Testis (tissue), 2 donors: Measurements from ENCODE around the gene PGP.
A peak's percentile ranks its signal among the peaks of the same experiment; 100 is the strongest.

ENCODE experiments used
- CTCF ChIP-seq, 3 experiments: fragments of 450-650 bp in 2 of 3; fragments of 200-600 bp in 1 of 3; sonication (generic) in 1 of 3; IDR thresholded peaks; one replicate each; pipeline ENCODE4 v1.5.1; 2016 to 2019; ENCODE audit warnings: antibody characterized with exemption in 3 of 3, mild to moderate bottlenecking in 2 of 3, moderate library complexity in 1 of 3
- POLR2A ChIP-seq: fragments of 450-650 bp; IDR thresholded peaks from one replicate; pipeline ENCODE4 v1.6.1; 2017; ENCODE audit warnings: antibody characterized with exemption, mild to moderate bottlenecking, moderate library complexity

GRCh38 chr16:2194852-2195321, 19.8 kb downstream of the PGP start:
- TF ChIP-seq CTCF (IDR thresholded peaks at IDR 0.05) (peak in 1 of 3 experiments; percentile 34), POLR2A (no peak)
